ENCODE measurements around the gene PSMB7.

PSMB7 gene

GRCh38 chr9:124415102-124415851 is at the start of gene PSMB7:
Gene PSMB7, minus strand, starts transcription at chr9:124415442. Its CDS starts 17 bp downstream, at chr9:124415425.
- peak; percentile 94 for DNase-seq (ENCODE audit: low read depth)
- peak within 1 kb of the TSS; percentile 89 for H3K4me3 ChIP-seq (ENCODE audit: low read depth, low read length)
- TF ChIP-seq, protein P1, sequence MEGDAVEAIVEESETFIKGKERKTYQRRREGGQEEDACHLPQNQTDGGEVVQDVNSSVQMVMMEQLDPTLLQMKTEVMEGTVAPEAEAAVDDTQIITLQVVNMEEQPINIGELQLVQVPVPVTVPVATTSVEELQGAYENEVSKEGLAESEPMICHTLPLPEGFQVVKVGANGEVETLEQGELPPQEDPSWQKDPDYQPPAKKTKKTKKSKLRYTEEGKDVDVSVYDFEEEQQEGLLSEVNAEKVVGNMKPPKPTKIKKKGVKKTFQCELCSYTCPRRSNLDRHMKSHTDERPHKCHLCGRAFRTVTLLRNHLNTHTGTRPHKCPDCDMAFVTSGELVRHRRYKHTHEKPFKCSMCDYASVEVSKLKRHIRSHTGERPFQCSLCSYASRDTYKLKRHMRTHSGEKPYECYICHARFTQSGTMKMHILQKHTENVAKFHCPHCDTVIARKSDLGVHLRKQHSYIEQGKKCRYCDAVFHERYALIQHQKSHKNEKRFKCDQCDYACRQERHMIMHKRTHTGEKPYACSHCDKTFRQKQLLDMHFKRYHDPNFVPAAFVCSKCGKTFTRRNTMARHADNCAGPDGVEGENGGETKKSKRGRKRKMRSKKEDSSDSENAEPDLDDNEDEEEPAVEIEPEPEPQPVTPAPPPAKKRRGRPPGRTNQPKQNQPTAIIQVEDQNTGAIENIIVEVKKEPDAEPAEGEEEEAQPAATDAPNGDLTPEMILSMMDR (IDR thresholded peaks at IDR 0.05; ENCODE audit: control insufficient read depth, extremely low read depth, insufficient read depth) = peak; percentile 74

DNA sequence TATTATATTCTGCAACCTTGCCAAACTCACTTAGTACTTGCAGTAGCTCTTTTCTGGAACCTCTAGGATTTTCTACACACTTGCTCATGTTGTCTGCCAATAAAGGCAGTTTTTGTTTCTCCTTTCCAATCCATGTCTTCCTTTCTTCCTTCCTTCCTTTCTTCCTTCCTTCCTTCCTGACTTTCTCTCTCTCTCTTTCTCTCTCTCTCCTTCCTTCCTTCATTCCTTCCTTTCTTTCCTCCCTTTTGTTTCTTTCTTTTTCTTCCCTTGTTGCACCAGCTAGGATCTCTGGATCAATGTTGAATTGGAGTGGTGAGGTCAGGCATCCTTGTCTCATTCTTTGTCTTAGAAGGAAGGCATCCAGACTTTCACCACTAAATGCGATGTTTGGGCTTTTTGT is 47.5 kb upstream of the PSMB7 start:
- TF ChIP-seq, protein P1 (IDR thresholded peaks at IDR 0.05; ENCODE audit: control insufficient read depth, extremely low read depth, insufficient read depth) = no peak
- no peak for DNase-seq (ENCODE audit: low read depth)
- no peak overlapping the region for H3K4me3 ChIP-seq (ENCODE audit: low read depth, low read length)

DNA sequence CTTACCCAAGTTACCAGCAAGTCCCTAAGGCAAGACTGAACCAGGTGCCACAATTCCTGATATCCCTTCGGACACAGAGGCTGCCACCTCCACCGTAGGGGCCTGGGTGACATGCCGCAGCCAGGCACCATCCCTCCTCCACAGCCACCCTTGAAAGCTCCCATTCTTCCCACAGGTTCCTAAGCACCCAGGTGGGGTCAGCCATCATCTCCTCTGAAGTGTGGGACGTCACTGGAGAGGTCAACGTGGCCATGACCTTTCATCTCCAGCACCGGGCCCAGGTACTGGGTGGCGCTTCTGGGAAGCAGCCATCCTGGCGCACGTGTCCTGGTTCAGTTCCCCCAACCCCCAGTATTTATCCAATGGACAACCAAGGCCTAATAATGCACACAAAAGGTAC is 43.2 kb upstream of the PSMB7 start:
- no peak for DNase-seq (ENCODE audit: low read depth)
- no peak overlapping the region for H3K4me3 ChIP-seq (ENCODE audit: low read depth, low read length)
- TF ChIP-seq, protein P1 (IDR thresholded peaks at IDR 0.05; ENCODE audit: control insufficient read depth, extremely low read depth, insufficient read depth) = no peak

- no peak overlapping the region for H3K4me3 ChIP-seq (ENCODE audit: low read depth, low read length)
- DNase-seq (ENCODE audit: low read depth) = no peak
- TF ChIP-seq, protein P1 (IDR thresholded peaks at IDR 0.05; ENCODE audit: control insufficient read depth, extremely low read depth, insufficient read depth) = no peak
Measured at GRCh38 chr9:124457887-124458431, 42.7 kb upstream of the PSMB7 start.

GRCh38 chr9:124457079-124457886 is 42.0 kb upstream of the PSMB7 start:
- H3K4me3 ChIP-seq (ENCODE audit: low read depth, low read length) = no peak overlapping the region
- DNase-seq (ENCODE audit: low read depth) = no peak
- TF ChIP-seq, protein P1 (IDR thresholded peaks at IDR 0.05; ENCODE audit: control insufficient read depth, extremely low read depth, insufficient read depth) = no peak

- H3K4me3 ChIP-seq (ENCODE audit: low read depth, low read length) = no peak overlapping the region
- no peak for DNase-seq (ENCODE audit: low read depth)
- TF ChIP-seq, protein P1 (IDR thresholded peaks at IDR 0.05; ENCODE audit: control insufficient read depth, extremely low read depth, insufficient read depth) = no peak
Measured at GRCh38 chr9:124456341-124457078, 41.3 kb upstream of the PSMB7 start.

Data from LNCaP clone FGC (cell line).